Measurements from ENCODE around the gene TATDN2.

DNA sequence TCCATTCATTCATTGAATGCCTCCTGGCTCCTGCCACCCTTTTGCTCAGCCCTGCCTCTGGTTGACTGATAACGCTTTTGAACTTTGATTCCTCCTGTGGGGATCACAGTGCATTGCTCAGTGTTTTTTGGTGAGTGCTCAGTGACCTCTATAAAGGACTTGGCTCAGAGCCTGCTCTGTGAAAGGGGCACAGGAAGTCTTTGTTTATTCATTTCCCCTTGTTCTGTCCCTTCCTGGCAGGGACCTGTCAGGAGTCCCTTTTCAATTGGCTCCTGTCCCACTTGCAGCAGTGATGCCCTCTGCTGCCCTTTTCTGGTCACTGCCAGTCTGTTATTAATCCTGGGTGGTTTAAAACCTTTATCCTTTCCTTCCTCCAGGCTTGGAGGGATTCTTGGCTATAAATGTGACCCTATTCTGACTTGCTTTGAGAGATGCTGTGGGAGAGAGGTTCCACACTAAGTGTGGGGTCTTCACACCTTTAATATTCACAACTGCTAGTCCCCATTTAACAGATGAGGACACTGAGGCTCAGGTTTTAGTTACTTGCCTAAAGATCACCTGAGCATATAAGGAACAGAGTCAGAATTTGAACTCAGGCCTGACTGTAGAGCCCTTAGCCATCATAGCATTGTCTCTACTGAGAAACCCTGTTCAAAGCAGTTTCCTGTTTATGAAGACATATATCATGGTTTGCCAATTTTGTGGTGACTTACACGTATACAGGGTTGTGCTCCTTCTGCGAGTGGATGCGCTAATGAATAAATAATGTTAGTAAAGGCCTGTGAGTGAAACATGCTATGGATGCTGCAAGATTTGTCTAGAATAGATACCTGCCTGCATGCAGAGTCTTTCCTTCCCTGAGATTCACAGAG lies 23.2 kb upstream of the TATDN2 start:
- TF ChIP-seq, protein P1, sequence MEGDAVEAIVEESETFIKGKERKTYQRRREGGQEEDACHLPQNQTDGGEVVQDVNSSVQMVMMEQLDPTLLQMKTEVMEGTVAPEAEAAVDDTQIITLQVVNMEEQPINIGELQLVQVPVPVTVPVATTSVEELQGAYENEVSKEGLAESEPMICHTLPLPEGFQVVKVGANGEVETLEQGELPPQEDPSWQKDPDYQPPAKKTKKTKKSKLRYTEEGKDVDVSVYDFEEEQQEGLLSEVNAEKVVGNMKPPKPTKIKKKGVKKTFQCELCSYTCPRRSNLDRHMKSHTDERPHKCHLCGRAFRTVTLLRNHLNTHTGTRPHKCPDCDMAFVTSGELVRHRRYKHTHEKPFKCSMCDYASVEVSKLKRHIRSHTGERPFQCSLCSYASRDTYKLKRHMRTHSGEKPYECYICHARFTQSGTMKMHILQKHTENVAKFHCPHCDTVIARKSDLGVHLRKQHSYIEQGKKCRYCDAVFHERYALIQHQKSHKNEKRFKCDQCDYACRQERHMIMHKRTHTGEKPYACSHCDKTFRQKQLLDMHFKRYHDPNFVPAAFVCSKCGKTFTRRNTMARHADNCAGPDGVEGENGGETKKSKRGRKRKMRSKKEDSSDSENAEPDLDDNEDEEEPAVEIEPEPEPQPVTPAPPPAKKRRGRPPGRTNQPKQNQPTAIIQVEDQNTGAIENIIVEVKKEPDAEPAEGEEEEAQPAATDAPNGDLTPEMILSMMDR (conservative IDR thresholded peaks at IDR 0.05; ENCODE audit: low read length), result peak; percentile 93
- TF ChIP-seq EZH2phosphoT487 (IDR thresholded peaks at IDR 0.05; ENCODE audit: borderline replicate concordance), result no peak

All from Loucy (cell line).